A673 (cell line): Measurements from ENCODE around the gene WWP2. TPM values are rescaled to one million over a fixed set of nuclear protein-coding genes. Genes with fewer than 3 reads are reported as not detected.

ENCODE experiments used
- BruUV-seq: library from RNA; stranded (reverse); fragments of 400-500 nt; replicated peaks from 2 replicates; lab custom pipeline; 2021; lab: Mats Ljungman, UMichigan
- CTCF ChIA-PET: fragments of 300-600 bp; sonication (Branson Sonifier 250); formaldehyde crosslinking; loops from one replicate; lab custom pipeline; 2022; ENCODE audit warnings: antibody characterized with exemption; lab: Charles Lee
- POLR2A ChIA-PET: fragments of 300-600 bp; sonication (Branson Sonifier 250); formaldehyde crosslinking; loops from one replicate; lab custom pipeline; 2022; ENCODE audit warnings: antibody characterized with exemption; ENCODE audit not compliant: low non-redundant PET; lab: Charles Lee
- DNase-seq: peaks from one replicate; pipeline ENCODE4 v3.0.0-alpha.2; 2015; ENCODE audit warnings: low spot score
- H3K27ac ChIP-seq: fragments of 200-600 bp; sonication (generic); 2 replicates; pipeline ENCODE4 v1.5.1; 2016; ENCODE audit warnings: mixed run types, low read depth, mild to moderate bottlenecking, mixed read lengths, antibody characterized with exemption, low read length; ENCODE audit not compliant: poor library complexity, severe bottlenecking
- H3K27me3 ChIP-seq: fragments of 200-600 bp; sonication (generic); replicated peaks from 2 replicates; pipeline ENCODE4 v1.6.1; 2017; ENCODE audit warnings: mixed run types, low read depth, mild to moderate bottlenecking, mixed read lengths, antibody characterized with exemption, low read length; ENCODE audit not compliant: insufficient read depth, poor library complexity
- H3K36me3 ChIP-seq: fragments of 200-600 bp; sonication (generic); 2 replicates; pipeline ENCODE4 v1.6.1; 2016; ENCODE audit warnings: mixed run types, mild to moderate bottlenecking, mixed read lengths, antibody characterized with exemption, low read length; ENCODE audit not compliant: insufficient read depth, poor library complexity, severe bottlenecking
- H3K4me1 ChIP-seq: fragments of 200-600 bp; sonication (generic); 2 replicates; pipeline ENCODE4 v1.6.1; 2017; ENCODE audit warnings: mixed run types, mild to moderate bottlenecking, mixed read lengths, antibody characterized with exemption, low read length; ENCODE audit not compliant: insufficient read depth, poor library complexity, severe bottlenecking
- H3K4me3 ChIP-seq: fragments of 200-600 bp; sonication (generic); 2 replicates; pipeline ENCODE4 v1.5.1; 2016; ENCODE audit warnings: low read depth, mixed run types, mild to moderate bottlenecking, mixed read lengths, low read length; ENCODE audit not compliant: poor library complexity, severe bottlenecking
- H3K9me3 ChIP-seq: fragments of 200-600 bp; sonication (generic); 2 replicates; pipeline ENCODE4 v1.6.1; 2016; ENCODE audit warnings: mixed run types, low read depth, mild to moderate bottlenecking, mixed read lengths, antibody characterized with exemption, low read length; ENCODE audit not compliant: poor library complexity, severe bottlenecking
- CTCF ChIP-seq: fragments of 300-800, 200-600 bp; sonication (generic); conservative IDR thresholded peaks from 2 replicates; pipeline ENCODE4 v1.5.1; 2017; ENCODE audit warnings: low read depth, mild to moderate bottlenecking, antibody characterized with exemption, low read length, moderate library complexity, mixed read lengths
- EZH2 ChIP-seq: fragments of 200-600 bp; sonication (generic); IDR thresholded peaks from 2 replicates; pipeline ENCODE4 v1.6.1; 2017; ENCODE audit warnings: borderline replicate concordance, low read depth, mild to moderate bottlenecking, mixed read lengths, antibody characterized with exemption, low read length; ENCODE audit not compliant: poor library complexity, severe bottlenecking
- intact Hi-C: fragments of 100-400 bp; cut with micrococcal nuclease; formaldehyde crosslinking; loops from one replicate; pipeline ENCODE4 v1.10.0; 2022; ENCODE audit not compliant: unreplicated experiment
- total RNA-seq: library from RNA; stranded (reverse); gene quantifications from 2 replicates; pipeline ENCODE4 v1.2.3, GENCODE V29; 2021

Gene WWP2
- total RNA-seq, 1 experiment from 2014 or later = 32.4 TPM

DNA sequence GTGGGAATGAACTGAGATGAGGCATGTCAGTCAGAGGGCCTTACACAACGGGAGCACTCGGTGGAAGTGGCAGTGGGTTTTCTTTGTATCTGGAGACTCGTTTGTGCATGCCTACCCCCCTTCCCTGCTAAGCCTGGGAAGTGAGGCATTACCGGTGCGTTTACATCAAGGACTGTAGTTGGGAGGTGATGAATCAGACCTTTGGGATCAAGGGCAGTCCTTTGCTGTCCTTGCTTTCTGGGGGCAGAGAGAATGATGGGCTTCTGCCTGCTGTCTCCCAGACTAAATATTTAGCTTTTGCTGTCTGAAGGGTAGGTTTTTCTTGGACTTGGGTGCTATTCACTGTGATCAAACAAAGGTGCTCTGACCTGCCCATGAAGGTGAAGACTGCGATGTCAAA, 83.0 kb downstream of the WWP2 start:
- no peak overlapping the region for H3K4me3 ChIP-seq
- H3K4me1 ChIP-seq = no peaks in the 10 kb centered on the region
- no peaks in the 10 kb centered on the region for H3K36me3 ChIP-seq
- no peak for DNase-seq
- BruUV-seq = no TSS peak
- CTCF ChIA-PET = no interaction called here
- no peaks in the 10 kb centered on the region for H3K27me3 ChIP-seq
- H3K27ac ChIP-seq = no peak overlapping the region
- no peaks in the 10 kb centered on the region for H3K9me3 ChIP-seq
- intact Hi-C loops = no loop called here
- POLR2A ChIA-PET = no interaction called here
- TF ChIP-seq CTCF = no peak
- TF ChIP-seq EZH2 = no peak

GRCh38 chr16:69847643-69848042, 85.5 kb downstream of the WWP2 start:
- Histone ChIP-seq H3K4me1 (no peaks in the 10 kb centered on the region), H3K27me3 (no peaks in the 10 kb centered on the region), H3K4me3 (no peak overlapping the region), H3K27ac (no peak overlapping the region), H3K9me3 (no peaks in the 10 kb centered on the region), H3K36me3 (no peaks in the 10 kb centered on the region)
- ChIA-PET CTCF (no interaction called here), POLR2A (interaction anchor here (0.6 kb wide), 1 partner anchor 620 kb away, joined by 3 read pairs; no protein-coding TSS in a partner anchor)
- peak; percentile 30 for DNase-seq
- no TSS peak for BruUV-seq
- intact Hi-C loops = no loop called here
- TF ChIP-seq EZH2 = no peak
- TF ChIP-seq CTCF = no peak

GRCh38 chr16:69848637-69849545, 86.8 kb downstream of the WWP2 start:
- H3K9me3 ChIP-seq = no peaks in the 10 kb centered on the region
- TF ChIP-seq CTCF (no peak), EZH2 (no peak)
- DNase-seq = peak; percentile 25
- no peaks in the 10 kb centered on the region for H3K36me3 ChIP-seq
- no TSS peak for BruUV-seq
- no peaks in the 10 kb centered on the region for H3K4me1 ChIP-seq
- CTCF ChIA-PET = interaction anchor here (0.6 kb wide), 1 partner anchor 87 kb away, joined by 3 read pairs; no protein-coding TSS in a partner anchor
- H3K27me3 ChIP-seq = no peaks in the 10 kb centered on the region
- no peak overlapping the region for H3K4me3 ChIP-seq
- intact Hi-C loops = no loop called here
- POLR2A ChIA-PET = no interaction called here
- no peak overlapping the region for H3K27ac ChIP-seq
